B cell (primary cell): ENCODE data around the gene LMX1B. TPM values are rescaled to one million over a fixed set of nuclear protein-coding genes. Genes with fewer than 3 reads are reported as not detected.

Source experiments
- ATAC-seq: fragments of 200-7000 bp; cut with Tn5 transposase; one replicate; pipeline ENCODE4 v1.10.0; 2021; ENCODE audit warnings: low read depth, mild to moderate bottlenecking, moderate number of reproducible peaks, moderate library complexity
- CTCF ChIA-PET: fragments of 350-600 bp; sonication (Branson Sonifier 250); formaldehyde crosslinking; loops from one replicate; lab custom pipeline; 2021; ENCODE audit warnings: antibody characterized with exemption, inconsistent platforms; lab: Charles Lee
- POLR2A ChIA-PET: fragments of 350-600 bp; sonication (Branson Sonifier 250); formaldehyde crosslinking; loops from one replicate; lab custom pipeline; 2021; ENCODE audit warnings: antibody characterized with exemption; lab: Charles Lee
- DNase-seq: peaks from one replicate; pipeline ENCODE4 v3.0.0; 2013
- H2AFZ ChIP-seq: 2 replicates; pipeline ENCODE4 v1.6.1; 2012; ENCODE audit warnings: mild to moderate bottlenecking, low read depth, low read length; ENCODE audit not compliant: insufficient read depth, poor library complexity, severe bottlenecking
- H3K27ac ChIP-seq, 2 donors: 1 replicate in 1 of 2; 2 replicates in 1 of 2; pipeline ENCODE4 v1.5.1; 2012 to 2013; ENCODE audit warnings: low read length in 2 of 2, mild to moderate bottlenecking in 2 of 2, moderate library complexity in 1 of 2
- H3K27me3 ChIP-seq, 4 experiments: fragments of 200-600 bp in 1 of 4; sonication (generic) in 1 of 4; replicated peaks in 1 of 4; 1 replicate in 2 of 4; 2 replicates in 2 of 4; pipeline versions ENCODE4 v1.6.1 to v1.7.0; 2013 to 2016; ENCODE audit warnings: low read length in 3 of 4, mild to moderate bottlenecking in 2 of 4, mixed read lengths in 1 of 4, moderate library complexity in 1 of 4; ENCODE audit not compliant: insufficient read depth in 4 of 4, control insufficient read depth in 3 of 4; ENCODE audit errors: control extremely low read depth in 1 of 4
- H3K36me3 ChIP-seq, 2 experiments: replicated peaks in 1 of 2; 1 replicate in 1 of 2; 2 replicates in 1 of 2; pipeline versions ENCODE4 v1.6.1 to v1.7.1; 2013; ENCODE audit warnings: low read length in 1 of 2; ENCODE audit not compliant: insufficient read depth in 2 of 2, control insufficient read depth in 1 of 2; ENCODE audit errors: control extremely low read depth in 1 of 2, extremely low read depth in 1 of 2
- H3K4me1 ChIP-seq, 2 donors: fragments of 200-600 bp in 1 of 2; sonication (generic) in 1 of 2; 1 replicate in 1 of 2; 2 replicates in 1 of 2; pipeline versions ENCODE4 v1.5.1 to v1.6.1; 2013 to 2017; ENCODE audit warnings: low read length in 2 of 2; ENCODE audit not compliant: control insufficient read depth in 2 of 2, insufficient read depth in 2 of 2
- H3K4me2 ChIP-seq: replicated peaks from 2 replicates; pipeline ENCODE3; 2012; ENCODE audit warnings: mild to moderate bottlenecking, low read depth, low read length; ENCODE audit not compliant: poor library complexity, severe bottlenecking
- H3K4me3 ChIP-seq, 5 experiments: fragments of 200-600 bp in 1 of 5; sonication (generic) in 1 of 5; 1 replicate in 3 of 5; 2 replicates in 2 of 5; pipeline versions ENCODE4 v1.5.1 to v1.7.0; 2011 to 2016; ENCODE audit warnings: low read length in 4 of 5, mild to moderate bottlenecking in 4 of 5, low read depth in 2 of 5, control low read depth in 1 of 5, moderate library complexity in 1 of 5; ENCODE audit not compliant: insufficient read depth in 1 of 5; ENCODE audit errors: control extremely low read depth in 1 of 5, extremely low read depth in 1 of 5
- H3K79me2 ChIP-seq: fragments of 200-600 bp; sonication (generic); one replicate; pipeline ENCODE4 v1.6.0; 2016; ENCODE audit warnings: low read length; ENCODE audit not compliant: control insufficient read depth, insufficient read depth
- H3K9ac ChIP-seq: fragments of 200-600 bp; sonication (generic); 2 replicates; pipeline ENCODE4 v1.6.1; 2017; ENCODE audit warnings: mild to moderate bottlenecking, low read length, moderate library complexity
- H3K9me3 ChIP-seq, 3 donors: one replicate each; pipeline versions ENCODE4 v1.6.1 to v1.7.1; 2013; ENCODE audit warnings: low read length in 2 of 3; ENCODE audit not compliant: control insufficient read depth in 2 of 3, insufficient read depth in 1 of 3; ENCODE audit errors: control extremely low read depth in 1 of 3
- H4K20me1 ChIP-seq: 2 replicates; pipeline ENCODE4 v1.6.0; 2012; ENCODE audit warnings: mild to moderate bottlenecking, low read length; ENCODE audit not compliant: insufficient read depth, control insufficient read depth, poor library complexity, severe bottlenecking
- H3K27ac Mint-ChIP-seq: one replicate; pipeline ENCODE4 v1.8.0; 2021; ENCODE audit warnings: mixed read lengths
- H3K27me3 Mint-ChIP-seq: one replicate; pipeline ENCODE4 v1.8.0; 2021; ENCODE audit warnings: mixed read lengths
- H3K4me1 Mint-ChIP-seq: one replicate; pipeline ENCODE4 v1.8.0; 2021; ENCODE audit warnings: mixed read lengths
- H3K4me3 Mint-ChIP-seq: one replicate; pipeline ENCODE4 v1.8.0; 2021; ENCODE audit warnings: mixed read lengths
- H3K9me3 Mint-ChIP-seq: one replicate; pipeline ENCODE4 v1.8.0; 2022; ENCODE audit warnings: mixed read lengths; ENCODE audit not compliant: insufficient read depth
- CTCF ChIP-seq: fragments of 200-600 bp; IDR thresholded peaks from one replicate; pipeline ENCODE4 v1.8.0; 2022; ENCODE audit warnings: antibody characterized with exemption, mild to moderate bottlenecking
- EZH2 ChIP-seq: IDR thresholded peaks from 2 replicates; pipeline ENCODE4 v1.6.1; 2012; ENCODE audit warnings: borderline replicate concordance, low read depth, mild to moderate bottlenecking, moderate library complexity, low read length; ENCODE audit not compliant: insufficient read depth, poor library complexity, severe bottlenecking
- WGBS: methylation state at CpG from one replicate; pipeline ENCODE4 v1.1.5; 2013; ENCODE audit warnings: missing lambda C conversion rate; ENCODE audit not compliant: insufficient coverage; 5-methylcytosine and 5-hydroxymethylcytosine counted together
- intact Hi-C: fragments of 100-400 bp; cut with micrococcal nuclease; formaldehyde crosslinking; loops from one replicate; pipeline ENCODE4 v1.10.0; 2022
- polyA plus RNA-seq: library from polyadenylated mRNA; depleted of rRNA; stranded (reverse); fragments of >200 nt; gene quantifications from 2 replicates; pipeline ENCODE4 v1.2.3, GENCODE V29; 2012
- total RNA-seq, 2 donors: library from RNA; stranded (reverse); fragments of 120-200 nt in 1 of 2; gene quantifications; 1 replicate in 1 of 2; 2 replicates in 1 of 2; pipeline versions ENCODE4 v1.2.3 to v1.2.4, GENCODE V29; 2013 to 2022

LMX1B gene
- total and polyA plus RNA-seq, 2 donors (not counting 1 experiment from before 2014, with no cell fraction given) = not detected

GRCh38 chr9:126586236-126586635, 27.5 kb upstream of the LMX1B start:
- peaks cover 58% of the 10 kb centered on the region for H3K27me3 Mint-ChIP-seq

More at GRCh38 chr9:126586236-126586635, 27.5 kb upstream of the LMX1B start:
- no peaks in the 10 kb centered on the region for H3K4me1 Mint-ChIP-seq
- ChIA-PET POLR2A (interaction anchor here (0.5 kb wide), 1 partner anchor 28 kb away, joined by 3 read pairs; no protein-coding TSS in a partner anchor), CTCF (no interaction called here)
- Histone ChIP-seq H3K4me3 (no peak overlapping the region), H3K36me3 (no peaks in the 10 kb centered on the region), H3K4me1 (no peaks in the 10 kb centered on the region), H3K9ac (no peak overlapping the region), H3K4me2 (no peak overlapping the region), H3K79me2 (no peaks in the 10 kb centered on the region), H3K9me3 (no peaks in the 10 kb centered on the region), H4K20me1 (no peaks in the 10 kb centered on the region), H3K27me3 (peaks cover 0 to 30% (median 3%) of the 10 kb centered on the region in 4 experiments), H2AFZ (no peak overlapping the region), H3K27ac (no peak overlapping the region)
- no peak overlapping the region for H3K27ac Mint-ChIP-seq
- intact Hi-C loops = no loop called here
- no peaks in the 10 kb centered on the region for H3K9me3 Mint-ChIP-seq
- WGBS = 93% methylated on average over 10 of the region's 14 CpGs
- no peak for TF ChIP-seq EZH2
- TF ChIP-seq CTCF = no peak
- no peak overlapping the region for H3K4me3 Mint-ChIP-seq
- DNase-seq (no peak), ATAC-seq (no peak)
